HepG2 (cell line): ENCODE measurements around the gene CLDN9. TPM values are rescaled to one million over a fixed set of nuclear protein-coding genes. Genes with fewer than 3 reads are reported as not detected.
A peak's percentile ranks its signal among the peaks of the same experiment; 100 is the strongest.

Source experiments
- AGO2 ChIP-seq: fragments of 200-400 bp; formaldehyde crosslinking; optimal IDR thresholded peaks from 2 replicates; pipeline ENCODE3; 2017; ENCODE audit warnings: mild to moderate bottlenecking, low read depth, low read length, moderate library complexity
- ELF3 ChIP-seq: IDR thresholded peaks from 2 replicates; pipeline ENCODE4 v1.6.1; 2016; ENCODE audit warnings: missing genetic modification reagents, missing compliant biosample characterization
- HNF4A ChIP-seq: sonication (generic); formaldehyde crosslinking; IDR thresholded peaks from 2 replicates; pipeline ENCODE4 v1.4.0; 2020; ENCODE audit warnings: missing genetic modification reagents
- HNF4G ChIP-seq, 2 experiments: sonication (generic) in 1 of 2; formaldehyde crosslinking in 1 of 2; IDR thresholded peaks; 2 replicates each; pipeline versions ENCODE4 v1.4.0 to v1.6.1; 2011 to 2020; ENCODE audit warnings: borderline replicate concordance in 2 of 2, low read depth in 2 of 2, mild to moderate bottlenecking in 2 of 2, low read length in 1 of 2, missing genetic modification reagents in 1 of 2, moderate library complexity in 1 of 2
- HOXA7 ChIP-seq: sonication (generic); formaldehyde crosslinking; IDR thresholded peaks from 2 replicates; pipeline ENCODE4 v1.8.1; 2022; ENCODE audit warnings: mild to moderate bottlenecking, missing genetic modification reagents, moderate library complexity
- KDM6A ChIP-seq: IDR thresholded peaks from 2 replicates; pipeline ENCODE4 v1.6.1; 2016; ENCODE audit warnings: low read depth
- PRPF4 ChIP-seq: fragments of 200-400 bp; formaldehyde crosslinking; IDR thresholded peaks from 2 replicates; pipeline ENCODE4 v1.6.1; 2016; ENCODE audit warnings: low read length, low read depth; ENCODE audit not compliant: poor library complexity, severe bottlenecking
- SKI ChIP-seq: fragments of 450-650 bp; IDR thresholded peaks from one replicate; pipeline ENCODE4 v1.6.1; 2018; ENCODE audit warnings: mild to moderate bottlenecking; ENCODE audit not compliant: partially characterized antibody
- SOX5 ChIP-seq: IDR thresholded peaks from 2 replicates; pipeline ENCODE4 v1.6.1; 2016; ENCODE audit warnings: borderline replicate concordance
- SUZ12 ChIP-seq: fragments of 150-350 bp; IDR thresholded peaks from 2 replicates; pipeline ENCODE4 v1.6.1; 2014; ENCODE audit warnings: low read depth, low read length
- ZNF33B ChIP-seq: sonication (generic); formaldehyde crosslinking; IDR thresholded peaks from 2 replicates; pipeline ENCODE4 v1.5.1; 2020; ENCODE audit warnings: mild to moderate bottlenecking, missing genetic modification reagents
- ZNF563 ChIP-seq: sonication (generic); formaldehyde crosslinking; IDR thresholded peaks from 2 replicates; pipeline ENCODE4 v1.8.0; 2022; ENCODE audit warnings: mild to moderate bottlenecking, moderate library complexity, missing genetic modification reagents
- ZNF777 ChIP-seq: sonication (generic); formaldehyde crosslinking; IDR thresholded peaks from 2 replicates; pipeline ENCODE4 v1.4.0; 2020; ENCODE audit warnings: missing genetic modification reagents
- polyA plus RNA-seq, 8 experiments: library from polyadenylated mRNA; depleted of rRNA in 3 of 8; stranded (reverse) in 7 of 8; unstranded in 1 of 8; fragments of >200 nt; fragmentation: Illumina TruSeq in 4 of 8; extraction: Trizol in 4 of 8; gene quantifications; 2 replicates each; pipeline versions ENCODE4 v1.2.1 to v1.2.3, GENCODE V29; 2011 to 2016; ENCODE audit warnings: low read depth in 4 of 8, missing spikeins in 1 of 8, mixed read lengths in 1 of 8; ENCODE audit not compliant: insufficient read depth in 1 of 8
- total RNA-seq, 5 experiments: library from RNA; depleted of rRNA; stranded (reverse); fragments of >200 nt; fragmentation: Illumina TruSeq; extraction: Trizol; gene quantifications; 2 replicates each; pipeline ENCODE4 v1.2.3, GENCODE V29; 2016; ENCODE audit warnings: low read depth in 1 of 5
- TF ChIP-seq, protein P1 (sequence below): sonication (generic); formaldehyde crosslinking; IDR thresholded peaks from 2 replicates; pipeline ENCODE4 v1.5.0; 2020; ENCODE audit warnings: mild to moderate bottlenecking, missing genetic modification reagents, borderline replicate concordance
- TF ChIP-seq, protein P2 (sequence below): sonication (generic); formaldehyde crosslinking; IDR thresholded peaks from 2 replicates; pipeline ENCODE4 v1.4.0; 2020; ENCODE audit warnings: mild to moderate bottlenecking, missing genetic modification reagents
- TF ChIP-seq, protein P3 (sequence below): sonication (generic); formaldehyde crosslinking; IDR thresholded peaks from 2 replicates; pipeline ENCODE4 v1.4.0; 2020; ENCODE audit warnings: missing genetic modification reagents, low read depth, mild to moderate bottlenecking, borderline replicate concordance
- TF ChIP-seq, protein P4 (sequence below): IDR thresholded peaks from 2 replicates; pipeline ENCODE4 v1.6.1; 2016; ENCODE audit warnings: low read depth
- TF ChIP-seq, protein P5 (sequence below): sonication (generic); formaldehyde crosslinking; IDR thresholded peaks from 2 replicates; pipeline ENCODE4 v1.5.1; 2020; ENCODE audit warnings: missing genetic modification reagents, mild to moderate bottlenecking, borderline replicate concordance

CLDN9 gene
- total and polyA plus RNA-seq, 2 of the 13 experiments (the other 11 are each of a cell fraction or from before 2014, with no cell fraction given), result 0.15 to 0.26 TPM

DNA sequence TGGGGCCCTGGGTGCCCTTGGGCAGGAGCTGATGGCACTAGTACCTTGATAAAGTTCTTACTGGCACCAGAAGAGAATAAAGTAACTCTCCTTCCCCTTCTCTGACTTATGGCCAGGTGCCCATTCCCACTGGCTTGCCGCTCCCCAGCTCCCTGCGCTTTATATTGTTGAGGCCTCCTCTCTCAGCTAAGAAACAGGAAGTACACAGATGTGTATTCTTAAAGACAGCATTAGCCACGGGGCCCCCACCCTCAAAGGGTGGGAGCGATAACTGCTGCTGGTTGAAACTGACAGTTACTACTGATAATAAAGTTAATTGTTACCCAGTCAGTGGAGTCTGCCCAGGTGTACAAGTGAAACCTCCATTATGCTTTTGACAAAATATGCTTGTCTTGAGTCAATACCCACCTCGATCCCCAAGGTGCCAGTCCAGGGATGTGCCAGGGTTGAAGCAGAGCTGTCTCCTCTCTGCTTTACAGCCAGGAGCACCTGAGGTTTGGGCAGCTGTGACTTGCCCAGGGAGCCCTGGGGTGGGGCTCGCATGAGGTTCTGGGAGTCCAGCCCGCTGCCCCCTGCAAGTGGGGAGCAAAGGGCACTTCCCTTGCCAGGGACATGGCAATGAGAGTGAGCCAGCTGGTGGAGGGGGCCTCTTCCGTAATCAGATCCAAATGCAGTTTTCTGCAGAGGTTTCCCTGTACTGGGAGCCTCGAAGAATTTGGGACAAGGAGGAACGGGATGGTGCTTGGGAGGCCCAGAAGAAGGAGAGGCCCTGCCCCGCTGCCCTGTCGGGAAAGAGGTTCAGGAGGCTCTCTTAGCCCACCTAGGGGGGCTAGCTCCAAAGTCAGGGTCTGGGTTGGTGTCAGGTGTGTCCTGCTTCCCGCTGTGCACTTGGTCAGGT lies 5.4 kb upstream of the CLDN9 start (continued):
- TF ChIP-seq, protein P1, sequence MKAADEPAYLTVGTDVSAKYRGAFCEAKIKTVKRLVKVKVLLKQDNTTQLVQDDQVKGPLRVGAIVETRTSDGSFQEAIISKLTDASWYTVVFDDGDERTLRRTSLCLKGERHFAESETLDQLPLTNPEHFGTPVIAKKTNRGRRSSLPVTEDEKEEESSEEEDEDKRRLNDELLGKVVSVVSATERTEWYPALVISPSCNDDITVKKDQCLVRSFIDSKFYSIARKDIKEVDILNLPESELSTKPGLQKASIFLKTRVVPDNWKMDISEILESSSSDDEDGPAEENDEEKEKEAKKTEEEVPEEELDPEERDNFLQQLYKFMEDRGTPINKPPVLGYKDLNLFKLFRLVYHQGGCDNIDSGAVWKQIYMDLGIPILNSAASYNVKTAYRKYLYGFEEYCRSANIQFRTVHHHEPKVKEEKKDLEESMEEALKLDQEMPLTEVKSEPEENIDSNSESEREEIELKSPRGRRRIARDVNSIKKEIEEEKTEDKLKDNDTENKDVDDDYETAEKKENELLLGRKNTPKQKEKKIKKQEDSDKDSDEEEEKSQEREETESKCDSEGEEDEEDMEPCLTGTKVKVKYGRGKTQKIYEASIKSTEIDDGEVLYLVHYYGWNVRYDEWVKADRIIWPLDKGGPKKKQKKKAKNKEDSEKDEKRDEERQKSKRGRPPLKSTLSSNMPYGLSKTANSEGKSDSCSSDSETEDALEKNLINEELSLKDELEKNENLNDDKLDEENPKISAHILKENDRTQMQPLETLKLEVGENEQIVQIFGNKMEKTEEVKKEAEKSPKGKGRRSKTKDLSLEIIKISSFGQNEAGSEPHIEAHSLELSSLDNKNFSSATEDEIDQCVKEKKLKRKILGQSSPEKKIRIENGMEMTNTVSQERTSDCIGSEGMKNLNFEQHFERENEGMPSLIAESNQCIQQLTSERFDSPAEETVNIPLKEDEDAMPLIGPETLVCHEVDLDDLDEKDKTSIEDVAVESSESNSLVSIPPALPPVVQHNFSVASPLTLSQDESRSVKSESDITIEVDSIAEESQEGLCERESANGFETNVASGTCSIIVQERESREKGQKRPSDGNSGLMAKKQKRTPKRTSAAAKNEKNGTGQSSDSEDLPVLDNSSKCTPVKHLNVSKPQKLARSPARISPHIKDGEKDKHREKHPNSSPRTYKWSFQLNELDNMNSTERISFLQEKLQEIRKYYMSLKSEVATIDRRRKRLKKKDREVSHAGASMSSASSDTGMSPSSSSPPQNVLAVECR (CRISPR knock-in tag), result peak; percentile 16; the same call in 1 of the 2 replicates
- TF ChIP-seq HNF4A (CRISPR knock-in tag), result peak; percentile 67
- no peak for TF ChIP-seq PRPF4
- no peak for TF ChIP-seq KDM6A
- TF ChIP-seq SUZ12, result no peak
- TF ChIP-seq HOXA7, result no peak
- TF ChIP-seq, protein P2, sequence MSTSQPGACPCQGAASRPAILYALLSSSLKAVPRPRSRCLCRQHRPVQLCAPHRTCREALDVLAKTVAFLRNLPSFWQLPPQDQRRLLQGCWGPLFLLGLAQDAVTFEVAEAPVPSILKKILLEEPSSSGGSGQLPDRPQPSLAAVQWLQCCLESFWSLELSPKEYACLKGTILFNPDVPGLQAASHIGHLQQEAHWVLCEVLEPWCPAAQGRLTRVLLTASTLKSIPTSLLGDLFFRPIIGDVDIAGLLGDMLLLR (CRISPR knock-in tag), result no peak
- TF ChIP-seq, protein P3, sequence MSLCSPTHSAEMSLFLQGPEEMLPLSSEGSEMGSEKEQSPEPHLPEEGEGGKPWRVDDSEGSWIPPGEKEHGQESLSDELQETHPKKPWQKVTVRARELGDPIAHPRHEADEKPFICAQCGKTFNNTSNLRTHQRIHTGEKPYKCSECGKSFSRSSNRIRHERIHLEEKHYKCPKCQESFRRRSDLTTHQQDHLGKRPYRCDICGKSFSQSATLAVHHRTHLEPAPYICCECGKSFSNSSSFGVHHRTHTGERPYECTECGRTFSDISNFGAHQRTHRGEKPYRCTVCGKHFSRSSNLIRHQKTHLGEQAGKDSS (CRISPR knock-in tag), result no peak
- peak; percentile 72 for TF ChIP-seq HNF4G (IDR thresholded peaks at IDR 0.05; ENCODE audit: borderline replicate concordance, low read depth, low read length)
- no peak for TF ChIP-seq HNF4G (CRISPR knock-in tag; IDR thresholded peaks at IDR 0.05; ENCODE audit: borderline replicate concordance, low read depth)
- TF ChIP-seq ZNF563 (CRISPR knock-in tag), result no peak
- 0 out of 2 replicates have a peak, but pooled peaks have one; percentile 22 for TF ChIP-seq ZNF777
- no peak for TF ChIP-seq ZNF33B (CRISPR knock-in tag)
- TF ChIP-seq SKI, result no peak
- TF ChIP-seq AGO2, result no peak
- TF ChIP-seq, protein P4, sequence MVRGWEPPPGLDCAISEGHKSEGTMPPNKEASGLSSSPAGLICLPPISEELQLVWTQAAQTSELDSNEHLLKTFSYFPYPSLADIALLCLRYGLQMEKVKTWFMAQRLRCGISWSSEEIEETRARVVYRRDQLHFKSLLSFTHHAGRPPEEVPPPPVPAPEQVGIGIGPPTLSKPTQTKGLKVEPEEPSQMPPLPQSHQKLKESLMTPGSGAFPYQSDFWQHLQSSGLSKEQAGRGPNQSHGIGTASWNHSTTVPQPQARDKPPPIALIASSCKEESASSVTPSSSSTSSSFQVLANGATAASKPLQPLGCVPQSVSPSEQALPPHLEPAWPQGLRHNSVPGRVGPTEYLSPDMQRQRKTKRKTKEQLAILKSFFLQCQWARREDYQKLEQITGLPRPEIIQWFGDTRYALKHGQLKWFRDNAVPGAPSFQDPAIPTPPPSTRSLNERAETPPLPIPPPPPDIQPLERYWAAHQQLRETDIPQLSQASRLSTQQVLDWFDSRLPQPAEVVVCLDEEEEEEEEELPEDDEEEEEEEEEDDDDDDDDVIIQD (CRISPR knock-in tag), result no peak
- TF ChIP-seq SOX5 (CRISPR knock-in tag), result no peak
- TF ChIP-seq, protein P5, sequence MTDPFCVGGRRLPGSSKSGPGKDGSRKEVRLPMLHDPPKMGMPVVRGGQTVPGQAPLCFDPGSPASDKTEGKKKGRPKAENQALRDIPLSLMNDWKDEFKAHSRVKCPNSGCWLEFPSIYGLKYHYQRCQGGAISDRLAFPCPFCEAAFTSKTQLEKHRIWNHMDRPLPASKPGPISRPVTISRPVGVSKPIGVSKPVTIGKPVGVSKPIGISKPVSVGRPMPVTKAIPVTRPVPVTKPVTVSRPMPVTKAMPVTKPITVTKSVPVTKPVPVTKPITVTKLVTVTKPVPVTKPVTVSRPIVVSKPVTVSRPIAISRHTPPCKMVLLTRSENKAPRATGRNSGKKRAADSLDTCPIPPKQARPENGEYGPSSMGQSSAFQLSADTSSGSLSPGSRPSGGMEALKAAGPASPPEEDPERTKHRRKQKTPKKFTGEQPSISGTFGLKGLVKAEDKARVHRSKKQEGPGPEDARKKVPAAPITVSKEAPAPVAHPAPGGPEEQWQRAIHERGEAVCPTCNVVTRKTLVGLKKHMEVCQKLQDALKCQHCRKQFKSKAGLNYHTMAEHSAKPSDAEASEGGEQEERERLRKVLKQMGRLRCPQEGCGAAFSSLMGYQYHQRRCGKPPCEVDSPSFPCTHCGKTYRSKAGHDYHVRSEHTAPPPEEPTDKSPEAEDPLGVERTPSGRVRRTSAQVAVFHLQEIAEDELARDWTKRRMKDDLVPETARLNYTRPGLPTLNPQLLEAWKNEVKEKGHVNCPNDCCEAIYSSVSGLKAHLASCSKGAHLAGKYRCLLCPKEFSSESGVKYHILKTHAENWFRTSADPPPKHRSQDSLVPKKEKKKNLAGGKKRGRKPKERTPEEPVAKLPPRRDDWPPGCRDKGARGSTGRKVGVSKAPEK (CRISPR knock-in tag), result no peak
- peak; percentile 27; the same call in 1 of the 2 replicates for TF ChIP-seq ELF3 (CRISPR knock-in tag)
